Measurements from ENCODE around the gene DIDO1. TPM values are rescaled to one million over a fixed set of nuclear protein-coding genes. Genes with fewer than 3 reads are reported as not detected.

DIDO1 gene
- total and polyA plus RNA-seq, 2 donors: 33.2 to 33.4 TPM

DNA sequence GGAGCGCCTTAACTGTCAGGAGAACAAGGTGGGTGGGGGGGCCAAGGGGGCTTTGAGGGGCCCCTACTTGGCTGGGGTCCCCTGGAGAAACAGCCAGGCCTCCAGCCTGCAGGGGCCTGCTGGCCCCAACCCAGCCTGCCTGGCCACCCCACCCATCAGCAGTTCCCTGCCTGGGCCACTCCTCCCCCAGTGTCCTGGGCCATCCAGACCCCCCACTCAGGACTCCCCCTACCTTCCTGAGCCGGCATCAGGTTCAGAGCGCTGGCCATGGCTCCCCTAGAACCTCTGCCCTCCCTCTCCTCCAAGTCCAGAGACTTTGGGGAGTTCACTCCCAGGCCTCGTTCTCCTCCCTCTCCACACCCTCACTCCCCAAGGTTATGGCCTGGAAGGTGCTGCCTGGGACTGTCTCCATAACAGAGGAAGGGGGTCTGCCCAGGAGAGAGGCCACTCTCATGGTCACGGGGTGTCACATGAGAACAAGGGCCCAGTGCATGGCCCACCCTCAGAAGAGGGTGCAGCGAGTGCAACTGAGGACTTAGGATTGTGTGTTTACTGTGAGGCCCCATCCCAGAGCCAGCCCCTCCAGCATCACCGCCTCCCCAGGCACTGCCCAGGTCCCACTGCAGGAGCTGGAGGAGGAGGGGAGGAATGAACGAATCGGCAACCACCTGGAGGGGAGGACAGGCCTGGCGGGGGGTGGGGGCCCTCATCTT lies 32.2 kb upstream of the DIDO1 start:
- Histone ChIP-seq H3K27me3 (ENCODE audit: control insufficient read depth in 2 of 2, insufficient read depth in 1 of 2, low read length in 1 of 2) (no peaks in the 10 kb centered on the region), H3K9me3 (ENCODE audit: control insufficient read depth in 2 of 2, insufficient read depth in 1 of 2, low read length in 1 of 2) (peaks cover 0 to 6% of the 10 kb centered on the region in 2 donors), H3K4me3 (ENCODE audit: low read length in 2 of 2) (no peak overlapping the region), H3K36me3 (ENCODE audit: control insufficient read depth in 2 of 2, insufficient read depth in 2 of 2, low read length in 1 of 2) (no peaks in the 10 kb centered on the region), H3K27ac (ENCODE audit: low read depth in 1 of 2, low read length in 1 of 2) (peak overlapping the region; percentile 46 to 69), H3K4me1 (ENCODE audit: control insufficient read depth in 2 of 2, insufficient read depth in 2 of 2, low read length in 2 of 2) (peaks cover 31 to 50% of the 10 kb centered on the region in 2 donors)
- 77% methylated on average over 10 of the region's 10 CpGs for WGBS
- DNase-seq (ENCODE audit: low read depth in 6 of 9, low spot score in 9 of 9): no peak

DNA sequence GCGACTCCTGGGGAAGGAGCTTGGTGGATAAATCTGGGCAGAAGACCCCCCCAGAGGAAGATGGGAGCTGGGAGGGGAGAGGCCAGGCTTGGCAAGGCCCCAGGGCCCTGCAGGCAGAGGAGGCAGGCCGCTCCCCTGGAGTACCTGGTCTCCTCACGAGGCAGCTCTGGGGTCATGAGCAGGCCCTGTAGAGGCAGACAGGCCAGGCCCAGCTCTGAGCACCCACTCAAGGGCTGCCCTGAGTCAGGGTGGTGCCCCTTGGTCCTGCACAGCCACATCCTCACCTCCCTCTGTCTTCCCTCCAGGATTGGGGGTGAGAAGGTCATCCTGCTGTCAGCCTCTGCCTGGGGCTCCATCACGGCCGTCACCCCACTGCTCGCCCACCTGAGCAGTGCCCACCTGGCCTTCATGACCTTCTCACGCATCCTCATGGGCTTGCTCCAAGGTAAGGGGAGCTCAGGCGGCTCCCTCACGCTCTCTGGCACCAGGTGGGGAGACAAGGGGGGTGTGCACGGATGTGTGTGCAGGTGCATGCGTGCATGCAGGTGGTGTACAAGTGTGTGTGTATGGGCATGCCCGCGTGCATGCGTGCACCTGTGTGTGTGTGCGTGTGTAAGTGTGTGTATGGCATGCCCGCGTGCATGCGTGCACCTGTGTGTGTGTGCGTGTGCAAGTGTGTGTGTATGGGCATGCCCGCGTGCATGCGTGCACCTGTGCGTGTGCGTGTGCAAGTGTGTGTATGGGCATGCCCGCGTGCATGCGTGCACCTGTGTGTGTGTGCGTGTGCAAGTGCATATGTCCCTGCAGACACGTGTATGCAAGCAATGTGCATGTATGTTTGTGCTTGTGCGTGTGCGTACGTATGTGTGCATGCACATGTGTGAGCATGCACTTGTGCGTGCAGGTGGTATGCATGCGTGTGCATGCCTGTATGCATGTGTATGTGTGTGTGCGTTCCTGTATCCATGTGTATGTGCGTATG lies 31.1 kb upstream of the DIDO1 start:
- peaks cover 41 to 59% of the 10 kb centered on the region in 2 donors for H3K4me1 ChIP-seq (ENCODE audit: control insufficient read depth in 2 of 2, insufficient read depth in 2 of 2, low read length in 2 of 2)
- no peaks in the 10 kb centered on the region for H3K36me3 ChIP-seq (ENCODE audit: control insufficient read depth in 2 of 2, insufficient read depth in 2 of 2, low read length in 1 of 2)
- DNase-seq (ENCODE audit: low read depth in 6 of 9, low spot score in 9 of 9): no peak
- H3K27me3 ChIP-seq (ENCODE audit: control insufficient read depth in 2 of 2, insufficient read depth in 1 of 2, low read length in 1 of 2): peaks cover 0 to 4% of the 10 kb centered on the region in 2 donors
- 96% methylated on average over 36 of the region's 36 CpGs for WGBS
- no peak overlapping the region for H3K27ac ChIP-seq (ENCODE audit: low read depth in 1 of 2, low read length in 1 of 2)
- peaks cover 0 to 6% of the 10 kb centered on the region in 2 donors for H3K9me3 ChIP-seq (ENCODE audit: control insufficient read depth in 2 of 2, insufficient read depth in 1 of 2, low read length in 1 of 2)
- no peak overlapping the region for H3K4me3 ChIP-seq (ENCODE audit: low read length in 2 of 2)

DNA sequence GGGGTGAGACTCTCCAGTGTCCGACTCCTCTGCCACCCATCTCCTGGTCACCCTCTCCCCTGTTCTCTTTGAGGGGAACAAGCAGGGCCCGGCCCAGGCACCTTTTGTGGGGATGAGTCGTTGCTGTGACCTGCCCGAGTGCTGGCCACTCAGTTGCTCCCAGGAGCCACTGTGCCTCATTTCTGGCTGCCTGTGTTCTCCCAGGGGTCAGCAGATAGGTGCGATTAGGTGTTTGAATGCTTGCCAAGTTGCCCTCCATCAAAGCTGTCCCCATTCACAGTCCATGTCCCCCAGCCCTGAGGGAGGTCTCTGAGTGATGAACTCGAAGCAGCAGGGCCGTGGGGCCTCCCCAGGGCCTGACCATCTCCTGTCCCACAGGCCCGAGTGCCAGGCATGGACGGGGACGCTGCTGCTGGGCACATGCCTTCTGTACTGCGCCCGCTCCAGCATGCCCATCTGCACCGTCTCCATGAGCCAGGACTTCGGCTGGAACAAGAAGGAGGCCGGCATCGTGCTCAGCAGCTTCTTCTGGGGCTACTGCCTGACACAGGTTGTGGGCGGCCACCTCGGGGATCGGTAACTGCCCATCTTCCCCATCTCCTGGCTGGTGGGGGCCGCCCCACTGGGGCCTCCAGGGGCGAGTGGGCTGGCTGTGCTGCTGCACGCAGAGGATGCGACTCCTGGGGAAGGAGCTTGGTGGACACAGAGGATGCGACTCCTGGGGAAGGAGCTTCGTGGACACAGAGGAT lies 30.3 kb upstream of the DIDO1 start:
- H3K4me1 ChIP-seq (ENCODE audit: control insufficient read depth in 2 of 2, insufficient read depth in 2 of 2, low read length in 2 of 2): peaks cover 44 to 68% of the 10 kb centered on the region in 2 donors
- no peak overlapping the region for H3K4me3 ChIP-seq (ENCODE audit: low read length in 2 of 2)
- peaks cover 0 to 4% of the 10 kb centered on the region in 2 donors for H3K27me3 ChIP-seq (ENCODE audit: control insufficient read depth in 2 of 2, insufficient read depth in 1 of 2, low read length in 1 of 2)
- peaks cover 0 to 6% of the 10 kb centered on the region in 2 donors for H3K9me3 ChIP-seq (ENCODE audit: control insufficient read depth in 2 of 2, insufficient read depth in 1 of 2, low read length in 1 of 2)
- DNase-seq (ENCODE audit: low read depth in 6 of 9, low spot score in 9 of 9): no peak
- H3K27ac ChIP-seq (ENCODE audit: low read depth in 1 of 2, low read length in 1 of 2): no peak overlapping the region
- H3K36me3 ChIP-seq (ENCODE audit: control insufficient read depth in 2 of 2, insufficient read depth in 2 of 2, low read length in 1 of 2): no peaks in the 10 kb centered on the region
- whole genome bisulfite sequencing: 96% methylated on average over 25 of the region's 25 CpGs

DNA sequence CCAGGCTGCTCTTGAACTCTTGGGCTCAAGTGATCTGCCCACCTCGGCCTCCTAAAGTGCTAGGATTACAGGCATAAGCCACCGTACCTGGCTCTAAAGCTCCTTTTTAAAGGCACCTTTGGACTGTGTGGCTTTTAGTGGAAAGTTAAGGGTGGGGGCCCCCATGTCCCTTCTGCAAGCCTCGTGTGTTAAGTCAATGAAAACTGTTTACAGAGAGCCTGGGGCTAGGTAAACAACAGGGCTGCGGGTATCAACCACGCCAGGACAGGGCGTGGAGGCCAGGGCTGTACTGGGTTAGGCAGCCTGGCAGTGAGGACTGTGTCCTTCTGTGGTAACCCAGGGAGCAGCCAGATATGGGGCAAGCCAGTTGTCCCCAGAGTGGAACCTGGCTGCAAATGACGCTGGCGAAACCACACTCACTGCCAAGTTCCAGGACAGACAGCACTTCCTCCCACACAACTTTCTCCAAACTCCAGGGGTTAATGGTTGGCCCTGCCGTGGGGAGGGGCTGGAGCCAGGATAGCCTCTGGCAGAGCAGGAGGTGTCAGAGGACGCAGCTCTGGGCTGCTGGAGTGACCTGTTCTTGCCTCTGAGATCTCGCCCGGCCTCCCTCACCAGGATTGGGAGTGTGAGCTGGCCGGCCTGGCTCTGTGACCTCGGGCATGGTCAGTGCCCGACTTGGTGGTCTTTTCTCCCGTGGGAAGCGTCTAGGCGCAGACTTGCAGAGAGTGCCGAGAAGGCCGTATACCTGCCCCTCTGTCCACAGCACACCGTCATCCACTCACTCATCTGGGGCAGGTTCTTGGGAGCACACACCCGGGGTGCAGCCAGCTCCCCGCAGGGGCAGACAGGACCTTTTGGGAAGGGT lies 29.4 kb upstream of the DIDO1 start:
- Histone ChIP-seq H3K4me3 (ENCODE audit: low read length in 2 of 2) (no peak overlapping the region), H3K36me3 (ENCODE audit: control insufficient read depth in 2 of 2, insufficient read depth in 2 of 2, low read length in 1 of 2) (no peaks in the 10 kb centered on the region), H3K27ac (ENCODE audit: low read depth in 1 of 2, low read length in 1 of 2) (no peak overlapping the region), H3K4me1 (ENCODE audit: control insufficient read depth in 2 of 2, insufficient read depth in 2 of 2, low read length in 2 of 2) (peaks cover 44 to 72% of the 10 kb centered on the region in 2 donors), H3K27me3 (ENCODE audit: control insufficient read depth in 2 of 2, insufficient read depth in 1 of 2, low read length in 1 of 2) (peaks cover 0 to 4% of the 10 kb centered on the region in 2 donors), H3K9me3 (ENCODE audit: control insufficient read depth in 2 of 2, insufficient read depth in 1 of 2, low read length in 1 of 2) (peaks cover 0 to 6% of the 10 kb centered on the region in 2 donors)
- no peak for DNase-seq (ENCODE audit: low read depth in 6 of 9, low spot score in 9 of 9)
- 90% methylated on average over 23 of the region's 23 CpGs for WGBS

DNA sequence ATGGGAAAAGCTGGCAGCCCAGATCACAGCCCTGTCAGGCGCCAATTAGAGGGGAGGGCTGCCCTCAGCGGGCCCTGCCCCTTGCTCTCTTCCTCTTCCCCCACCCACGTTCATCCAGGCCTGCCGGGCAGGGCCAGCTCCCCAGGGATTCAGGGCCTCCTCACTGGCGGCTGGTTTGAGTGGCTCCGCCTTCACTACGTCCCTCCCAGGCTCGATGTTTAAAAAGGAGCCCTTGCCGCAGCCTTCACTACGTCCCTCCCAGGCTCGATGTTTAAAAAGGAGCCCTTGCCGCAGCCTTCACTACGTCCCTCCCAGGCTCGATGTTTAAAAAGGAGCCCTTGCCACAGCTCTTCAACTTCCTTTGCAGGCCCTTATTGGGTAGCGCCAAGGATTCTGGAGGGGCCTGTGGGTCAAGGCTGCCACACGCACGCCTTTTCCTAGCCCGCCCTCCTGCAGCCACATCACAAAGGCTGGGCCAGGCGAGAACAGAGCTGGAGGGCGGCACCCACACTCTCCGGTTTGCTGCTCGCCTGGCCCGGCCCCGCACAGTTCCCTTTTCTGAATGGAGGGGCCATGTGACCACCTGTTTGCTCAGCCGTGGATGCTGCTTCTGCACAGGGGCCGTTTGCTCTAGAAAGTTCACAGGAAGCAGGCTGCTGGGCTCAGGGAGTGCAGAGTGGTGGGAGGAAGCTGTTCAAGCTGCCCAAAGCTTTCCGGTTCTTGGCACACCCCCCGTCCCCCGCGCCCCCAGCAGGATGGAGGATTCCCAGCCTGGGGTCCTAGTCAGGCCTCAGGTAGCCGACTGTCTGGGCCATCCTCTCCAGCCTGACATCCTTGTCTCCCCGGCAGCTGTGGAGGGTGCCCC lies 27.8 kb upstream of the DIDO1 start:
- Histone ChIP-seq H3K27me3 (ENCODE audit: control insufficient read depth in 2 of 2, insufficient read depth in 1 of 2, low read length in 1 of 2) (peaks cover 0 to 4% of the 10 kb centered on the region in 2 donors), H3K9me3 (ENCODE audit: control insufficient read depth in 2 of 2, insufficient read depth in 1 of 2, low read length in 1 of 2) (peaks cover under 1 to 17% of the 10 kb centered on the region in 2 donors), H3K4me3 (ENCODE audit: low read length in 2 of 2) (peak overlapping the region; percentile 26 to 33), H3K36me3 (ENCODE audit: control insufficient read depth in 2 of 2, insufficient read depth in 2 of 2, low read length in 1 of 2) (peaks cover 10 to 15% of the 10 kb centered on the region in 2 donors), H3K4me1 (ENCODE audit: control insufficient read depth in 2 of 2, insufficient read depth in 2 of 2, low read length in 2 of 2) (peaks cover 36 to 63% of the 10 kb centered on the region in 2 donors), H3K27ac (ENCODE audit: low read depth in 1 of 2, low read length in 1 of 2) (peak overlapping the region; percentile 94 to 98)
- DNase-seq (ENCODE audit: low read depth in 6 of 9, low spot score in 9 of 9): peak; percentile 61 to 94 (median 84)
- whole genome bisulfite sequencing: 2% methylated on average over 32 of the region's 32 CpGs

DNA sequence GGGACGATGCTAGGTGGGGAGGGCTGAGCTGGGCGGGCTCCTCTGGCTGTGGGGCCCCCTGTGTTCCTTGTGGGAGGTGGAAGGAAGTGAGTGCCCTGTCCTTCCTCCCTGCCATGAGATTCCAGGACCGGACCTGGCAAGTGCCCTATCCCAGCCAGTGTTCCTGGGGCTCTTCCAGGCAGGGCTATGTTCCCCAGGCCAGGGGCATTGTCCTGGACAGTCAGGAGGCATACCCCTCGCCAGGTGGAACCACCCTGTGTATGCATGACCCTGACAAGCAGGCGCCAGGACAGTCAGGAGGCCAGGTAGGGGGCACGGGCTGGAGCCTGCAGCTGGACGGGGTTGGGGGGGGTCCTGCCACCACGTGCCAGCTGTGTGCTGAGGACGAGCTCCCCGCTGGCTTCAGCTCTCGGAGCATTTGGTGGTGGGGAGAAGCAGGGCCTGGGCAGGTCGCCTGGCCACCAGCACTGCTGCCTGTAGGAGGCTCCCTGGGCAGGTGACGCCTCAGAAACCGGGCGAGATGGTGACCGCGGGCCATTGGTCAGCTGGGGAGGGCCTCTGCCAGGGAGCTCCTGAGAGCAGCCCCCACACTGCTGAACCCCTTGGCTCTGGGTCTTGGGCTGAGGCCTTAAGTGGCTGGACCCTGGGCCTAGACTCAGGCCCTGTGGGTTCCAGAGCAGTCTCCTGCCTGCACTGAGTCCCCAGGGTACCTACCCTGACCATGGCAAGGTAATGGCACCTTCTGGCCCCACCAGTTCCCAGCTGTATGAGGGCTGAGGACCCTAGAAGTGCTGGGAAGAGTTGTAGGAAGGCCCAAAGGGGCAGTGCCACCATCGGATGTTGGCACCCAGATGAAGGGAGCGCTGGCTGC lies 26.9 kb upstream of the DIDO1 start:
- Histone ChIP-seq H3K4me3 (ENCODE audit: low read length in 2 of 2) (peak overlapping the region in 1 of 2 donors; percentile 33), H3K27ac (ENCODE audit: low read depth in 1 of 2, low read length in 1 of 2) (peak overlapping the region; percentile 90 to 98), H3K9me3 (ENCODE audit: control insufficient read depth in 2 of 2, insufficient read depth in 1 of 2, low read length in 1 of 2) (peaks cover 1 to 21% of the 10 kb centered on the region in 2 donors), H3K27me3 (ENCODE audit: control insufficient read depth in 2 of 2, insufficient read depth in 1 of 2, low read length in 1 of 2) (peaks cover 0 to 4% of the 10 kb centered on the region in 2 donors), H3K36me3 (ENCODE audit: control insufficient read depth in 2 of 2, insufficient read depth in 2 of 2, low read length in 1 of 2) (peaks cover 18 to 24% of the 10 kb centered on the region in 2 donors), H3K4me1 (ENCODE audit: control insufficient read depth in 2 of 2, insufficient read depth in 2 of 2, low read length in 2 of 2) (peaks cover 27 to 55% of the 10 kb centered on the region in 2 donors)
- 30% methylated on average over 19 of the region's 19 CpGs for WGBS
- DNase-seq (ENCODE audit: low read depth in 6 of 9, low spot score in 9 of 9): no peak

DNA sequence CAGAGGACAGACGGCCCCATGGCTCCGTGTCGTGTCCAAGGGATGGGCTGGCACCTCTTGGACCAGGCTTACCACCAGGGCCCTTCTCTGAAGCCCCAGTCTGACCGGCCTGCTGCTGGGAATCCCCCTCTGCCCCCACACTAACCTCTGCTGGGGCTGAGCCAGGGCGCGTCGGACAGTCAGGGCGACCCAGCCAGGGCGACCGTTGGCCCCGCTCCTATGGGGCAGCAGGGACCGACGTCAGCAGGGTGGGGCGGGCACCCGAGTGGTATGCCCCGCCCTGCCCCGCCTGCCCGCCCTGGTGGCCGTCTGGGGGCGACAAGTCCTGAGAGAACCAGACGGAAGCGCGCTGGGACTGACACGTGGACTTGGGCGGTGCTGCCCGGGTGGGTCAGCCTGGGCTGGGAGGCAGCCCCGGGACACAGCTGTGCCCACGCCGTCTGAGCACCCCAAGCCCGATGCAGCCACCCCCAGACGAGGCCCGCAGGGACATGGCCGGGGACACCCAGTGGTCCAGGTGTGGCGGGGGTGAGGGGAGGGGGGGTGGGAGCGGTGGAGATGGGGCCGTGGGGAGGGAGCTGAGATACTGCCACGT lies 26.2 kb upstream of the DIDO1 start, which contains the start of gene SLC17A9:
TSS of gene SLC17A9 (plus strand) at position 337 of the 595 bp plus-strand sequence. CDS start at position 459, 122 bp downstream.
- Histone ChIP-seq H3K9me3 (ENCODE audit: control insufficient read depth in 2 of 2, insufficient read depth in 1 of 2, low read length in 1 of 2) (peaks cover 3 to 17% of the 10 kb centered on the region in 2 donors), H3K27ac (ENCODE audit: low read depth in 1 of 2, low read length in 1 of 2) (peak within 1 kb of the TSS; percentile 90 to 98), H3K4me1 (ENCODE audit: control insufficient read depth in 2 of 2, insufficient read depth in 2 of 2, low read length in 2 of 2) (peaks cover 24 to 52% of the 10 kb centered on the region in 2 donors), H3K36me3 (ENCODE audit: control insufficient read depth in 2 of 2, insufficient read depth in 2 of 2, low read length in 1 of 2) (peaks cover 26 to 31% of the 10 kb centered on the region in 2 donors), H3K27me3 (ENCODE audit: control insufficient read depth in 2 of 2, insufficient read depth in 1 of 2, low read length in 1 of 2) (peaks cover 0 to 4% of the 10 kb centered on the region in 2 donors), H3K4me3 (ENCODE audit: low read length in 2 of 2) (peak within 1 kb of the TSS in 1 of 2 donors; percentile 33)
- no peak for DNase-seq (ENCODE audit: low read depth in 6 of 9, low spot score in 9 of 9)
- 8% methylated on average over 37 of the region's 37 CpGs for WGBS
